ENCODE measurements around the gene FANCC.

The FANCC gene

DNA sequence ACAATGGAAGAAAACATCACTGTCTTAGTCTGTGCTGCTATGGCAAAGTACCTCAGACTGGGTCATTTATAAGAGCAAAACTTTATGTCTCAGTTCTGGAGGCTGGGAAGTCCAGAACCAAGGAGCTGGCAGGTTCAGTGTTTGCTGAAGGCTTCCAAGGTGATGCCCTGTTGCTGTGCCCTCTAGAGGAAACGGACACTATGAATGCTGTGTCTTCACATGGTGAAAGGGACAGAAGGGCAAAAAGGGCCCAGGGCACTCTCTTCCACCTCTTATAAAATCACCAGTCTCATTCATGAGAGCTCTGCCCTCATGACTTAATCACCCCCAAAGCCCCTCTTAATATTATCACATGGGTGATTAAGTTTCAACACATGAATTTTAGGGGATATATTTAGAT lies 143.5 kb downstream of the FANCC start:
- no peak overlapping the region for H3K4me2 ChIP-seq (ENCODE audit: insufficient read depth, low read length, poor library complexity, severe bottlenecking)
- H3K79me1 ChIP-seq (ENCODE audit: low read depth, low read length) = no peaks in the 10 kb centered on the region
- no peak overlapping the region for H3K14ac ChIP-seq (ENCODE audit: low read length)
- H3K9ac ChIP-seq (ENCODE audit: low read depth, low read length, poor library complexity) = no peak overlapping the region
- H3K4me1 ChIP-seq (ENCODE audit: control insufficient read depth in 2 of 2, insufficient read depth in 1 of 2, low read depth in 1 of 2, low read length in 2 of 2) = peaks cover 3 to 15% of the 10 kb centered on the region in 2 donors
- no peak overlapping the region for H2BK15ac ChIP-seq (ENCODE audit: low read length)
- no peak overlapping the region for H2BK5ac ChIP-seq (ENCODE audit: low read length)
- H3K27ac ChIP-seq (replicated peaks; ENCODE audit: low read length) = no peak overlapping the region
- no peak overlapping the region for H2BK120ac ChIP-seq (ENCODE audit: low read depth, low read length)
- no peaks in the 10 kb centered on the region for H3K9me3 ChIP-seq (replicated peaks in 1 of 2; ENCODE audit: control insufficient read depth in 2 of 2, insufficient read depth in 1 of 2, low read depth in 1 of 2, low read length in 2 of 2)
- H3K36me3 ChIP-seq (replicated peaks in 1 of 2; ENCODE audit: control insufficient read depth in 2 of 2, insufficient read depth in 2 of 2, low read length in 2 of 2) = peaks cover 0 to 7% of the 10 kb centered on the region in 2 donors
- no peak overlapping the region for H3K4ac ChIP-seq (ENCODE audit: low read length)
- no peak overlapping the region for H2AK5ac ChIP-seq (ENCODE audit: low read depth, low read length)
- H2BK12ac ChIP-seq (ENCODE audit: low read length) = no peak overlapping the region
- no peak overlapping the region for H2AFZ ChIP-seq (ENCODE audit: low read length)
- H3K23ac ChIP-seq (ENCODE audit: low read depth, low read length, poor library complexity) = no peak overlapping the region
- H3K27me3 ChIP-seq (ENCODE audit: control insufficient read depth in 3 of 3, insufficient read depth in 3 of 3, low read depth in 1 of 3, low read length in 3 of 3) = no peaks in the 10 kb centered on the region
- no CpG with 5 or more reads among the region's 1 CpG for WGBS, 2 donors (ENCODE audit: extremely low coverage in 2 of 2, insufficient read length in 2 of 2, insufficient replicate concordance in 1 of 2)
- DNase-seq (ENCODE audit: low spot score) = no peak
- H4K8ac ChIP-seq (ENCODE audit: low read depth, low read length) = no peak overlapping the region
- no peak overlapping the region for H3K4me3 ChIP-seq (ENCODE audit: low read length in 2 of 2)
- H4K91ac ChIP-seq (ENCODE audit: low read depth, low read length, poor library complexity) = no peak overlapping the region
- no peak overlapping the region for H3K18ac ChIP-seq (ENCODE audit: low read length)

DNA sequence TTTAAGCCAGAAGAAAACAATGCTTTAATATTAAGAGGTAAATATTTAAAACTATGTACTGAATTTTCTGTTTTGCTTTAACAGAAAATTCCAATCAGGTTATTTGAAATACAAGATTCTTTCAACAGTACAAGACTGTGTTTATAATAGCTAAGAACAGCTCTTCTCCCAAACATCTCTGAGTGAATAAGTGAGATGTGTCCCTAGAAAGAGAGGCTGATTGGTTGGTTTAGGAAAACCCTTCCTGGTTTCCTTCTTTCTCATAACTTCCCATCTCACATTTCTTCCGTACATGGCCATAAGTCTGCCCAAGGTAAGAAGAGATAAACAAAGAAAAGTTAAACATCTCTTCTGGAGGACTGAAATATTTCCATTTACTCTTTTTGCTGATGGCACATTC lies 145.9 kb downstream of the FANCC start:
- no peak for DNase-seq (ENCODE audit: low spot score)
- Histone ChIP-seq H3K36me3 (replicated peaks in 1 of 2; ENCODE audit: control insufficient read depth in 2 of 2, insufficient read depth in 2 of 2, low read length in 2 of 2) (peaks cover 0 to 28% of the 10 kb centered on the region in 2 donors), H3K18ac (ENCODE audit: low read length) (no peak overlapping the region), H3K27ac (replicated peaks; ENCODE audit: low read length) (no peak overlapping the region), H3K23ac (ENCODE audit: low read depth, low read length, poor library complexity) (no peak overlapping the region), H3K14ac (ENCODE audit: low read length) (no peak overlapping the region), H4K91ac (ENCODE audit: low read depth, low read length, poor library complexity) (no peak overlapping the region), H2BK5ac (ENCODE audit: low read length) (no peak overlapping the region), H3K4me1 (ENCODE audit: control insufficient read depth in 2 of 2, insufficient read depth in 1 of 2, low read depth in 1 of 2, low read length in 2 of 2) (peaks cover 5 to 15% of the 10 kb centered on the region in 2 donors), H2AFZ (ENCODE audit: low read length) (no peak overlapping the region), H2BK15ac (ENCODE audit: low read length) (no peak overlapping the region), H2BK120ac (ENCODE audit: low read depth, low read length) (no peak overlapping the region), H3K9ac (ENCODE audit: low read depth, low read length, poor library complexity) (no peak overlapping the region), H3K4ac (ENCODE audit: low read length) (no peak overlapping the region), H2AK5ac (ENCODE audit: low read depth, low read length) (no peak overlapping the region), H4K8ac (ENCODE audit: low read depth, low read length) (no peak overlapping the region), H3K9me3 (replicated peaks in 1 of 2; ENCODE audit: control insufficient read depth in 2 of 2, insufficient read depth in 1 of 2, low read depth in 1 of 2, low read length in 2 of 2) (peaks cover 0 to 21% of the 10 kb centered on the region in 2 donors), H2BK12ac (ENCODE audit: low read length) (no peak overlapping the region), H3K4me3 (ENCODE audit: low read length in 2 of 2) (no peak overlapping the region), H3K79me1 (ENCODE audit: low read depth, low read length) (no peaks in the 10 kb centered on the region), H3K4me2 (ENCODE audit: insufficient read depth, low read length, poor library complexity, severe bottlenecking) (no peak overlapping the region), H3K27me3 (ENCODE audit: control insufficient read depth in 3 of 3, insufficient read depth in 3 of 3, low read depth in 1 of 3, low read length in 3 of 3) (no peaks in the 10 kb centered on the region)
- WGBS, 2 donors (ENCODE audit: extremely low coverage in 2 of 2, insufficient read length in 2 of 2, insufficient replicate concordance in 1 of 2) = no CpG with 5 or more reads among the region's 1 CpG

DNA sequence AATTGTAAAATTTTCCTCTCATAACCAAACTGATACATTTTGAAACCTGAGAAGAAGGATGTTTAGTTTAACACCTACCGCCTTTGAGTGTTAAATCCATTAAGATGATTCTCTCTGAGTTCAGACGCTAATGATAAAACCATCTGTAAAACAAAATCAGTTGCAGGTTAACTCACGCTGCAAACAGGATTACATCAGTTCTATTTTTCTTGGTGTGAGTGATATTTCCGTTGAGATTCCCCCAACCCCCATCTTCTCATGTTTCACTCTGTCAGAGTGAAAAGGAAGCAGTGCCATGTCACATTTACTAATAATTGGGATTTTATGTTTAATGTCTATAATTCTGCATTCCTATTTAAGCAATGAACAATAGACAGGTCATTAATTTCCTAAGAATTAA lies 146.5 kb downstream of the FANCC start:
- Histone ChIP-seq H3K4me2 (ENCODE audit: insufficient read depth, low read length, poor library complexity, severe bottlenecking) (no peak overlapping the region), H3K14ac (ENCODE audit: low read length) (no peak overlapping the region), H3K27ac (replicated peaks; ENCODE audit: low read length) (no peak overlapping the region), H2AFZ (ENCODE audit: low read length) (peak overlapping the region; percentile 78), H3K4me1 (ENCODE audit: control insufficient read depth in 2 of 2, insufficient read depth in 1 of 2, low read depth in 1 of 2, low read length in 2 of 2) (peaks cover 5 to 15% of the 10 kb centered on the region in 2 donors), H3K9me3 (replicated peaks in 1 of 2; ENCODE audit: control insufficient read depth in 2 of 2, insufficient read depth in 1 of 2, low read depth in 1 of 2, low read length in 2 of 2) (peaks cover 0 to 22% of the 10 kb centered on the region in 2 donors), H4K8ac (ENCODE audit: low read depth, low read length) (no peak overlapping the region), H3K79me1 (ENCODE audit: low read depth, low read length) (no peaks in the 10 kb centered on the region), H2BK12ac (ENCODE audit: low read length) (no peak overlapping the region), H4K91ac (ENCODE audit: low read depth, low read length, poor library complexity) (no peak overlapping the region), H3K4ac (ENCODE audit: low read length) (no peak overlapping the region), H2BK15ac (ENCODE audit: low read length) (no peak overlapping the region), H3K4me3 (ENCODE audit: low read length in 2 of 2) (no peak overlapping the region), H2BK5ac (ENCODE audit: low read length) (no peak overlapping the region), H3K36me3 (replicated peaks in 1 of 2; ENCODE audit: control insufficient read depth in 2 of 2, insufficient read depth in 2 of 2, low read length in 2 of 2) (peaks cover 0 to 28% of the 10 kb centered on the region in 2 donors), H3K18ac (ENCODE audit: low read length) (no peak overlapping the region), H2AK5ac (ENCODE audit: low read depth, low read length) (no peak overlapping the region), H3K23ac (ENCODE audit: low read depth, low read length, poor library complexity) (no peak overlapping the region), H3K9ac (ENCODE audit: low read depth, low read length, poor library complexity) (no peak overlapping the region), H2BK120ac (ENCODE audit: low read depth, low read length) (no peak overlapping the region), H3K27me3 (ENCODE audit: control insufficient read depth in 3 of 3, insufficient read depth in 3 of 3, low read depth in 1 of 3, low read length in 3 of 3) (no peaks in the 10 kb centered on the region)
- no CpG with 5 or more reads among the region's 4 CpGs for WGBS, 2 donors (ENCODE audit: extremely low coverage in 2 of 2, insufficient read length in 2 of 2, insufficient replicate concordance in 1 of 2)
- DNase-seq (ENCODE audit: low spot score) = no peak

DNA sequence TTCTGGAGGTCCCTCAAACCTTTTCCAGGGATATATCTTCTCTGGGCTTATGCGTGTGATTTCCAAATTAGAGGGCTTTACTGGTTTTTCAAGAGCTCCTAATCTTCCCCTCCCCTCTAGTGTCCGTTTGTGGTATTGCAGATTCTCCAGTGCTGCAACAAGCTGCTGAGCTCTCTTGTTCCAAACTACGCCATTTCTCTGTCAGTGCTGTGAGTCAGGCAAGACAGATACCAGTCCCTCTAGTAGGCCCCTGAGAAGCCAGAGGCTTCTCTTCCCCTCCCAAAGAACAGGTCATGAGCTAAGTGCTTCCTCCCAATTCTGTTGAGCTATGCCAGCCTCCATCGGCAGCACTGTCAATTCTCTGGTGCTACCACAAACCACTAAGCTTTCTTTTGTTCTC lies 149.5 kb downstream of the FANCC start:
- Histone ChIP-seq H3K18ac (ENCODE audit: low read length) (no peak overlapping the region), H3K9ac (ENCODE audit: low read depth, low read length, poor library complexity) (no peak overlapping the region), H3K27me3 (ENCODE audit: control insufficient read depth in 3 of 3, insufficient read depth in 3 of 3, low read depth in 1 of 3, low read length in 3 of 3) (no peaks in the 10 kb centered on the region), H3K79me1 (ENCODE audit: low read depth, low read length) (no peaks in the 10 kb centered on the region), H3K4me3 (ENCODE audit: low read length in 2 of 2) (no peak overlapping the region), H3K4ac (ENCODE audit: low read length) (no peak overlapping the region), H2BK12ac (ENCODE audit: low read length) (no peak overlapping the region), H2AK5ac (ENCODE audit: low read depth, low read length) (no peak overlapping the region), H2BK5ac (ENCODE audit: low read length) (no peak overlapping the region), H3K27ac (replicated peaks; ENCODE audit: low read length) (no peak overlapping the region), H3K23ac (ENCODE audit: low read depth, low read length, poor library complexity) (no peak overlapping the region), H3K4me1 (ENCODE audit: control insufficient read depth in 2 of 2, insufficient read depth in 1 of 2, low read depth in 1 of 2, low read length in 2 of 2) (peaks cover 5 to 15% of the 10 kb centered on the region in 2 donors), H2BK15ac (ENCODE audit: low read length) (no peak overlapping the region), H3K9me3 (replicated peaks in 1 of 2; ENCODE audit: control insufficient read depth in 2 of 2, insufficient read depth in 1 of 2, low read depth in 1 of 2, low read length in 2 of 2) (peaks cover 0 to 38% of the 10 kb centered on the region in 2 donors), H4K8ac (ENCODE audit: low read depth, low read length) (no peak overlapping the region), H2BK120ac (ENCODE audit: low read depth, low read length) (no peak overlapping the region), H2AFZ (ENCODE audit: low read length) (no peak overlapping the region), H3K4me2 (ENCODE audit: insufficient read depth, low read length, poor library complexity, severe bottlenecking) (no peak overlapping the region), H4K91ac (ENCODE audit: low read depth, low read length, poor library complexity) (no peak overlapping the region), H3K36me3 (replicated peaks in 1 of 2; ENCODE audit: control insufficient read depth in 2 of 2, insufficient read depth in 2 of 2, low read length in 2 of 2) (peaks cover 0 to 34% of the 10 kb centered on the region in 2 donors), H3K14ac (ENCODE audit: low read length) (no peak overlapping the region)
- DNase-seq (ENCODE audit: low spot score) = peak; percentile 77
- WGBS, 2 donors (ENCODE audit: extremely low coverage in 2 of 2, insufficient read length in 2 of 2, insufficient replicate concordance in 1 of 2) = no CpG with 5 or more reads among the region's 4 CpGs
